ENCODE data around the gene RAD50. TPM values are rescaled to one million over a fixed set of nuclear protein-coding genes. Genes with fewer than 3 reads are reported as not detected.

Gene RAD50
- total RNA-seq, 1 donor from 2014 or later = 29.4 TPM

DNA sequence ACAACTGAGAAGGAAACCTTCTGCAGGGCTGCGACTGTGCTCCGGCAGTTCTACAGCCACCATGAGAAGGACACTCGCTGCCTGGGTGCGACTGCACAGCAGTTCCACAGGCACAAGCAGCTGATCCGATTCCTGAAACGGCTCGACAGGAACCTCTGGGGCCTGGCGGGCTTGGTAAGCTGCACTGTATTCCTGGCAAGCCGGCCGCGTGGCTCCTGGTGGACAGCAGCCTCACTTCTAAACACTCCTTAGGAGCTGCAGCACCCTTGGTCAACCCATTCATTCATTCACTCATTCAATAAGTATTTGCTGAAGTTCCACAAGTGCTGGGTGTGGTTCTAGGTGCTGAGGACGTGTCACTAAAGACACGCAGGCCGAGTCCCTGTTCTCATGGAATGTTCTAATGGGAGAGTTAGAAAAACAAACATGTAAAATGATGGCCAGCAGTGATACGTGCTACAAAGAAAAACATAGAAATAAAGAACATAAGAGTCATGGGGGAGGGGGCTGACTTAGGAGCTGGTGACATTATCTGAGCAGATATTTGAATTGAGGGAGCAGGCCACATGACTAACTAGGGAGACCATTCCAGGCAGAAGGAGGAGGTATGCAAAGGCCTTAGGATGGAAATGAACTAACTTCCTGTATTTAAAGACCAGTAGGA, 123.1 kb downstream of the RAD50 start:
- H3K27ac ChIP-seq = no peak overlapping the region
- peak in 1 of 2 donors; percentile 28 for DNase-seq (ENCODE audit: low spot score in 2 of 2)
- H3K4me1 ChIP-seq = peaks cover 9 to 23% of the 10 kb centered on the region in 2 donors
- H3K9me3 ChIP-seq = no peaks in the 10 kb centered on the region
- H3K27me3 ChIP-seq = no peaks in the 10 kb centered on the region
- TF ChIP-seq, protein P1, sequence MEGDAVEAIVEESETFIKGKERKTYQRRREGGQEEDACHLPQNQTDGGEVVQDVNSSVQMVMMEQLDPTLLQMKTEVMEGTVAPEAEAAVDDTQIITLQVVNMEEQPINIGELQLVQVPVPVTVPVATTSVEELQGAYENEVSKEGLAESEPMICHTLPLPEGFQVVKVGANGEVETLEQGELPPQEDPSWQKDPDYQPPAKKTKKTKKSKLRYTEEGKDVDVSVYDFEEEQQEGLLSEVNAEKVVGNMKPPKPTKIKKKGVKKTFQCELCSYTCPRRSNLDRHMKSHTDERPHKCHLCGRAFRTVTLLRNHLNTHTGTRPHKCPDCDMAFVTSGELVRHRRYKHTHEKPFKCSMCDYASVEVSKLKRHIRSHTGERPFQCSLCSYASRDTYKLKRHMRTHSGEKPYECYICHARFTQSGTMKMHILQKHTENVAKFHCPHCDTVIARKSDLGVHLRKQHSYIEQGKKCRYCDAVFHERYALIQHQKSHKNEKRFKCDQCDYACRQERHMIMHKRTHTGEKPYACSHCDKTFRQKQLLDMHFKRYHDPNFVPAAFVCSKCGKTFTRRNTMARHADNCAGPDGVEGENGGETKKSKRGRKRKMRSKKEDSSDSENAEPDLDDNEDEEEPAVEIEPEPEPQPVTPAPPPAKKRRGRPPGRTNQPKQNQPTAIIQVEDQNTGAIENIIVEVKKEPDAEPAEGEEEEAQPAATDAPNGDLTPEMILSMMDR (IDR thresholded peaks at IDR 0.05) = no peak
- intact Hi-C loops (cut with DNase I) = loop anchor here (5.0 kb wide), 2 partner anchors 123 to 183 kb away; partner anchors contain the start of gene RAD50
- H3K36me3 ChIP-seq = no peaks in the 10 kb centered on the region
- H3K4me3 ChIP-seq = no peak overlapping the region

DNA sequence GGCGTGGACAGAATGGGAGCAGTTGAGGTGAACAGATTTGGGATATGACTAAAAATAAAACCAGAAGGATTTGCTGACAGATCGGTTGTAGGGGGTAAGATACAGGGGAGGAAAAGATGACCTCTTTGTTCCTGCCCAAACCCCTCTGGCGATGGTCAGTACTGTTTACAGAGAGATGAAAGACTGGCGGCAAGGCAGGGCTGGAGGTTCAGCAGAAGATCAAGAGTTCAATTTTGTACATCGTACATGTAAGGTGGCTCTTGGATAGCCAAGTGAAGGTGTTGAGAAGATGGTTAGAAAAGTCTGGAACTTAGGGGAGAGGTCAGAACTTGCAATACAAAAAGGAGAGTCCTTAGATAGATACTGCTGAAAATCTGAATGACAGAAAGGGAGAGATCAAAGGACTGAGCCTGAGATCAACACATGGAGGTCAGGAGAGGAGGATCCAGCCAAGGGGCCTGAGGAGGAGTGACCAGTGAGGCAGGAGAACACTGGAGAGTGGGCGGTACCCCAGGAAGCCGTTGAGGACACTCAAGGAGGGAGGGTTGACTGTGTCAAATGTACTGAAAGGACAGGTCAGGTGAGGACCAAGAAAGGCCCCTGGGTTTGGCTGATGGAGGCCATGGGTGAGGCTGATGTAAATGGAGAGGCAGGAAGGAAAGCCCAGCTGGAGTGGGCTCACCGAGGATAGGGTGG, 124.2 kb downstream of the RAD50 start:
- H3K9me3 ChIP-seq = no peaks in the 10 kb centered on the region
- no peaks in the 10 kb centered on the region for H3K27me3 ChIP-seq
- H3K27ac ChIP-seq = no peak overlapping the region
- intact Hi-C loops (cut with DNase I) = no loop called here
- no peak for DNase-seq (ENCODE audit: low spot score in 2 of 2)
- H3K4me3 ChIP-seq = no peak overlapping the region
- TF ChIP-seq, protein P1 (IDR thresholded peaks at IDR 0.05) = no peak
- H3K36me3 ChIP-seq = no peaks in the 10 kb centered on the region
- H3K4me1 ChIP-seq = peaks cover 9 to 16% of the 10 kb centered on the region in 2 donors

DNA sequence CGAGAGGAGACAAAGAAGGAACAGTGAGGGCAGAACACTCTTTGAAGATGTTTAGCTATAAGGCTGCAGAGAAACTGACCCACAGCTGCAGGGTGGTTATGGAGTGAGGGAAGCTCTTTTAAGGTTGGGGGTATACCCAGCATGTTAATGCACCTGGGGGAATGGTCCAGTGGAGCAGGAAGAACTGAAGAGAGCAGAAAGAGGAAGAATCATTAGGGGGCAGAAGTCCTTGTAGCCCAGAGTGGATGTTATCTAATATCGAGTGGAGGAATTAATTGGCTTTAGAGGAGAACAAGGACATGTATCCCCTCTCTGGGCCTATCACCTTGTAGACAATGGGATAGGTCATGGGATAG, 124.7 kb downstream of the RAD50 start:
- H3K4me3 ChIP-seq = no peak overlapping the region
- no peak overlapping the region for H3K27ac ChIP-seq
- H3K36me3 ChIP-seq = no peaks in the 10 kb centered on the region
- no peaks in the 10 kb centered on the region for H3K27me3 ChIP-seq
- peaks cover 9 to 16% of the 10 kb centered on the region in 2 donors for H3K4me1 ChIP-seq
- TF ChIP-seq, protein P1 (IDR thresholded peaks at IDR 0.05) = no peak
- intact Hi-C loops (cut with DNase I) = no loop called here
- H3K9me3 ChIP-seq = no peaks in the 10 kb centered on the region
- no peak for DNase-seq (ENCODE audit: low spot score in 2 of 2)

DNA sequence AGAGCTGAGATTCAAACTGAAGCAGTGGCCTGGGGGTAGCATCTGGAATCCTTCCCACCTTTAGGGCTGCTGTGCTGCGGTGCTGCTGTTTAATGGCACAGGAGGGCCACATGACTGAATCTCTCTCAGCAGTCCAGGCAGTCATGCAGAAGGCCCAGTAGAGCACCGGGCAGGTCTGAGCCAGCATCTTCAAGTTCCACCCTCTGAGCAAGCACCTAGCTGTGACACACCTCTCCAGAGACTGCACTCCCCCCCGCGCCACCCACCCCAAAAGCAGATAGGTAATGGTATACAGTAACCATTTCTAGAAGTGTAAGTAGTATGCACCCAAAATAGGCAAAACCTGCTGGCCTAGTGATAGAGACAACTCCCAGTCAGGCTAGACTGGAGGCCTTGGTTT, 125.2 kb downstream of the RAD50 start:
- H3K4me3 ChIP-seq = no peak overlapping the region
- intact Hi-C loops (cut with DNase I) = no loop called here
- TF ChIP-seq, protein P1 (IDR thresholded peaks at IDR 0.05) = no peak
- no peak for DNase-seq (ENCODE audit: low spot score in 2 of 2)
- no peaks in the 10 kb centered on the region for H3K27me3 ChIP-seq
- no peaks in the 10 kb centered on the region for H3K9me3 ChIP-seq
- no peak overlapping the region for H3K27ac ChIP-seq
- no peaks in the 10 kb centered on the region for H3K36me3 ChIP-seq
- peaks cover 9 to 11% of the 10 kb centered on the region in 2 donors for H3K4me1 ChIP-seq

DNA sequence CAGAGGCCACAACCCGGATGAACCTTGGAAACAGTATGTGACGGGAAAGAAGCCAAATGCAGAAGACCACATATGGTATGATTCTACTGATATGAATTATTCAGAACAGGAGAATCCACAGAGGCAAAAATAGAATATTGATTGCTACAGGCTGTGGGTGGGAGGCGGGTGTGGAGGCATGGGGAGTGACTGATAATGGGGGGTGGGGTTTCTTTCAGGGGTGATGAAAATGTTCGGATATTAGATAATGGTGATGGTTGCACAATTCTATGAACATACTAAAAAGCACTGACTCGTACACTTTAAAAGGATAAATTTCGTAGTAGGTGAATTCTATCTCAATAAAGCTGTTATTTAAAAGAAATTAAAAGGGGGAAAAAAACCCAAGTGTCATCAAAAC, 127.7 kb downstream of the RAD50 start:
- H3K4me1 ChIP-seq = no peaks in the 10 kb centered on the region
- TF ChIP-seq, protein P1 (IDR thresholded peaks at IDR 0.05) = no peak
- H3K27me3 ChIP-seq = no peaks in the 10 kb centered on the region
- DNase-seq (ENCODE audit: low spot score in 2 of 2) = no peak
- intact Hi-C loops (cut with DNase I) = no loop called here
- no peak overlapping the region for H3K27ac ChIP-seq
- H3K36me3 ChIP-seq = peaks cover 0 to 3% of the 10 kb centered on the region in 2 donors
- no peaks in the 10 kb centered on the region for H3K9me3 ChIP-seq
- H3K4me3 ChIP-seq = no peak overlapping the region
